Bone marrow (tissue), 2 donors: Measurements from ENCODE around the gene CPLX4.

ENCODE experiments used
- DNase-seq, 2 donors: peaks; one replicate each; lab custom pipeline; 2025; lab: John Stamatoyannopoulos, UW

Gene CPLX4

DNA sequence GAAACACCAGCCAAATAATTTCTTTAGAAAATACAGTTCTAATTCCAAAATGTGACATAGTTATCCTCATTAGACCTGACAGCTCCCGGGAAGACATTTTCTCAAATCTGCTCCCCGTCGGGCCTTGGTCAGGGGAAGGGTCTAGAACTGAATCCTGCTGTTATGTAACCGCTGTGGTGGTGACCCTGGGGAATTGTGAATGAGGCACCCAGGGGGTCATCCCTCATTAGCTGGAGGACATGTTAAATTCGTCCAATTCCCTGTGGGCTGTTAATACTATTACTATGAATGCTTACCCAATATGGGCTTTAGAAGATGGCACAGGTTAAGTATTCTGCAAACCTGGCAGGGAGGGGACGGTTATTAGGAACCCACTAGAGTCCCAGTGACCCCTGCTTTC lies 11.8 kb downstream of the CPLX4 start:
- no peak for DNase-seq

DNA sequence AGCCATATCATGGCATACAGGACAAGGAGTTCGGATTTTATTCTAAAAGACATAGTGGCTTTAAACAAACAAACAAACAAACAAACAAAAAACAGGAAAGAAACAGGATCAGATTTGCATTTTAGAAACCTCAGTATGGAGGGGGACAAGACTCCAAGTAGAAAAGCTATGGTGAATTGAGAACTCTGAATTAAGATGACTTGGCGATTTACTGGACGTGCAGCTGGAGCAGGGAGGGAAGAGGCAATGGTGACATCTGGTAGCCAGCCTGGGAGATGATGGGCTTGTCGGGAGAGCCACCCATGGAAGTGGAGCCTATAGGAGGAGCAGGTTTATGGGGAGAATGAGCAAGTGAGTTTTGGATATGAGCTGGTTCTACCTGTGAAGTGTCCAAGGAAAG lies 13.2 kb downstream of the CPLX4 start:
- no peak for DNase-seq

DNA sequence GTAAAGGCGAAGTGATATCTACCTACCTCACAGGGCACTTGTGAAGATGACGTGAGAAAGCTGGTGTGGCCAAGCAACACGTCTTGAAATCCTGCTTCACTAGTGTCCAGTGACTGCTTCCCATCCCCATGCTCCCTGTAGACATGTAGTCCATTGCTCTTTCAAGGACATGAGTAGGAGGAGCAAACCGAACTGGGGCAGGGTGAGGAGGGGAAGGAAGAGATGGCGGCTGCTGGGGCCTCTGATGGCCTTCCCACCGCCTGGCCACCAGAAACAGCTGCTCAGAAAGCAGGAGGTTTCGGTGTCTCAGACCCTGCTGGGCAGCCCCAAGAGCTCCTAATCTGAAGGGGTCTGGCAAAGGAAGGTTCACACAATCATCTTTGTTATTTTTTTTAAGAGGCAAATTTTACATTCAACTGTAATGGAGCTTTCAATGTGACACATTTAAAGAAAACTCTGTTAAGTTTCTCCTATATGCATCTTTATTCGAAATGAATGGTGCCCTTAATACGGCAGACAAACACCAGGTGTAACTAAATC lies 14.7 kb downstream of the CPLX4 start:
- DNase-seq, result no peak

DNA sequence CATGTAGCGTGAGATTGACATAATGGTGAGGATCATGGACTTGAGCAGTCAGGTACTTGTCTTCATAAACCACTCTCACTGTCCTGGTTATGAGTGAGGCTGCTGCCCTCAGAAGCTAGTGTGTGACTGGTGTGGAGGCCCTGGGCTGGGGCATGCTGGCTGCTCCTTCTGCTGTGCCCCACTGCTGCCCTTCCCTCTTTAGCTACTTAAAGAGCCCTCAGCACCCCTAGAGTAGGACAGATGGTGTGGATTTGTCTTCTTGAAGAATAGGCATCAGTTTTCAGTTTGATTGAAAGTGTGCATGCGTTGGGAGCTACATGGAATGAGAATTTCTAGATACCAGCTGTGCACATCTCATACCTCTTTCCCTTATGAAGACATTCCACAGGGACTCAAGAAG lies 15.4 kb downstream of the CPLX4 start:
- DNase-seq, result no peak

DNA sequence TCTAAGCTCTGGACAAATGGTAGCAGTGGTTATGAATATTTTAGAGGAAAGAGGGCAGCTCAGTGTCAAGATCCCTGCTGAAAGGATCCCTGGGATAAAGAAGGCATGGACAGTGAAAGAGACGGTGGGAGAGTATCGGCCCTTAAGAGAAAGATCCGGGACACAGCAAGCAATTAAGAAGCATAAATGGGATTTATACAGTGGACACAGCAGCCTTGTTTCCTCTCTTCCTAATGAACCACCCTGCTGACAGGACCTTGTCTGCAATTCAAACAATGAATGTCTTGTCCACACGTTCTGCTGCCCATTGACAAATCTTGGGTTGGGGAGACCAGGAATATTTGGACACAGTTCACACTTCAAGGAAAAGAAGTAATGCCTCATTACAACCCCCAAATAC lies 16.5 kb downstream of the CPLX4 start:
- DNase-seq, result no peak

DNA sequence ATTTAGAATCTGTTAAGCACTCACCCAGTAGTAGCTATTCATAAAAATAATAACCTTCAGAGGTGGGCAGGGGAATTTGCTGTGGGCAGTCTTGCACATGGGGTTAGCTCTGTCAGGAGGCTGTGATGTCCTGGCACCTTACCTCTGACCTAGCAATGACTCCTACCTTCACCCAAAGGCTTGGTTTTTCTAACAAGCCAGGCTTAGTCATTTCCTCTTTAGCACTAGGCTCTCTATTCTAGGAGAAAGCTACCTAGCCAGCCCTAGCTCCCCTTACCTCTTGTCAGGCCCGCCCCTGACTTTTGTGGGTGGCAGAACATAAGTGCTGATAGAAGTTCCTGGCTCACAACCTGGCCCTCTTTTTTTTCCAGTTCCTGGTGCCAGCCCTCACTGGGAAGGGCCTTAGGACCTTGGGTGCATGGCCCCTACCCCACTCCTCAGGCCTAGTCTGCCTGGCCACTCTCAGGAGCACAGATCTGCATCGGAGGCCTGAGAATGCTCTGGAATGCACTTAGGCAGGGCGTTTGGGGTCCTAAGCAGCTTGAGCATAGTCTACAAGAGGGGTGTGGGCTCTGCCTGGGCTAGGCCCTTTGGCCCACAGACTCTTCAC lies 17.7 kb downstream of the CPLX4 start:
- no peak for DNase-seq

DNA sequence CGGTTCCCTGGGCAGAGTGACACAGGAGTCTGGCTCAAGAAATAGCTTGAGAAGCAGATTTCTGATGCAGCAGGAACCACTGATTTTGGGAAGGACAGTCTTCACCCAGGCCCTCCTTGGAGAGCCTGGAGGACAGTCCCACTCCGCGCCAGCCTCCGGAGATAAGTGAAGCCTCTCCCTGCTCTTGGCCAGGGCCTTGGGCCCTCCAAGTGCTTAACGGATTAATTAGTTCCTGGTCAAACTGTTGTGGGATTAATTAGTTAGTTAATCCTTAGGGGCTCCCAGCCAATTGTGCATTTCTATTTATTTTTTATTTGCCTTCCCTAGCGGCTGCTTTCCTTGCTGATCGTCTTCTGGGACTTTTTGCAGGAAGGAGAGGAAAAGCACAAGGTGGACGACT lies 19.6 kb downstream of the CPLX4 start:
- DNase-seq, result no peak

DNA sequence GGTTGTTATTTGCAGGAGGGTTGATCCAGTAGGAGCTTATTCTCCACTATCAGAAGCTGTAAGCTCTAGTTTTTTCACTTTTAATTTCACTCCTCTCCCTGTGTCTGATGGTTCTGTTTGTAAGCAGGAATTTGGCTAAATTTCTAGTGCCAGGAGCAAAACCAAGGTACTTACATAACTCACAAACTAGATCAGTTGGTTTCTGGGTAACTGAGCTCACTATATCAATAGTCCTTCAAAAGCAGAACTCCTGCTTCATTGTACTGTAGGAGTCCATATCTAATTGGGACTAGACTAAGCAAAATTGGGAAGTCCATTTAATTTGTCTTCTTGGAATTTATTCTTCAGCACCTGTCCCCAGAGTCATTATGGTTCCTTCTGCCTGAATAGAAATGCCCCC lies 25.1 kb downstream of the CPLX4 start:
- no peak for DNase-seq

DNA sequence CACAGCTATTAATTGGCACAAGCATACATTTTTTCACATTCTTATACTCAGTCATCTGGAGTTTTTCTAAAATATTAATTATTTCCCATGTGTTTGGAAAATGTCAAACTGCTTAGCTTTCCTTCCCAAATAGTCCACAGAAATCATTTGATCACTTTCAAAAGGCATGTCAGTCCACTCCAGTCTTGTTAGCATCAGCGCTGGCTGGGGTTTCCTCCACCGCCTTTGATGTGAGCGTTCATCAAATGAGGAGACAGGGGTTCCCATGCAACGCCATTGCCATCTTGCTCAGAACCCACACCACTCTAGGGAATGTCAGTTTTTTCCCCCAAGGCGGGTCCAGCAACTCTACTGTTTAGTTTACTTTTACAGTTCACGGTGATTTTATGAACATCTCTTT lies 32.1 kb downstream of the CPLX4 start:
- DNase-seq, result no peak

DNA sequence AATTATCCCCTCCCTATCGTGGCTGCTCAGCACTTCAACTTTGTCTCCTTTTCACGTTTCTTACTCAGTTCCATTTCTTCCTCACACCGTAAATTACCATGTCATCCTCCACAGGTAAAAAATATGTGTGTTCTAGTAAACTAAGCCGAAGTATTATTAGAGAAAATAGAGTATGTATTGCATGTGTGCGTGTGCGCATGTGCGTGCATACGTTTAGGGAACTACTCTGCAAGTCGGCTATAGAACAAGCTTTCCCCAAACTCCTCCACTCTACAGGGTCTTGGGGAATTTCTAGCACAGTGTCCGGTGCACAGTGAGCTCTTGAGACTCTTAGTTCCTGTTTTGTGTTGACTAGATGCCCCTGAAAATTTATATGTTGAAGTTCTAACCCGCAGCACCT lies 36.1 kb downstream of the CPLX4 start:
- no peak for DNase-seq

DNA sequence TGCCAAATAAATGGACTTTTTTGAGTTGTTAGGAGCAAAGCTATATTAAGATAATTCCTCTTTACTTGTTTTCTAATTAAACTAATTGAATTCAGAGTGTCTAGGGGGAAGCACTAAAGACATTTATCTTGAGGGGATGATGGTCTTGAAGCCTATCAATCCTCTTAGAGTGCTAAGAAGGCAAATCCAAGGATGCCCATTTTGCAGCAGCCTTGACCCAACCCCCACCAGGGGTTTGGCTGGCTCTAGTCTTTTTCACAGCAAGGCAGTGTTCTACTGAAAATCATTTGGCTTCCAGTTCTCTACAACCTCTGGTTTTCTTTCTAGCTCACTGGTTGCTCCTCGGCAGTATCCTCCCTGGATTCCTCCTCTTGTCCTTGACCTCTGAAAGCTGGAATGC lies 38.7 kb downstream of the CPLX4 start:
- DNase-seq, result no peak

DNA sequence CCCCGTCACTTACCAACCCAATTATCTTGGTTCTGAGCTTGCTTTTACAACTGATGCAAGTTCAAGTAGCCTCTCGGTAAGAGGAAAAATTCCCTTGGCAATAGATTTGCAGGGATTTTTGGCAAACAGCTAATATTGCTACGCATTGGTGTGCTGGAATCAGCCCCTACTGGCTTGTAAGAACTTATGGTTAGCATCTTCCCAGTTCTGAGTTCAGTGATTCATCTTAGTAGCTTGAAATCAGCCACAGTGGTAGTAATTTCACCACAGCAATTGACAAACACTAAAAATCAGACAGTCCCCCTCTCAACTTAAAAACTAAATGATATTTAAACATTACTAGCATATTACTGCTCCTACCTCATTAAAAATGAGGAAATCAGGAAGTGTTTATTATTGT lies 39.3 kb downstream of the CPLX4 start:
- DNase-seq, result no peak

DNA sequence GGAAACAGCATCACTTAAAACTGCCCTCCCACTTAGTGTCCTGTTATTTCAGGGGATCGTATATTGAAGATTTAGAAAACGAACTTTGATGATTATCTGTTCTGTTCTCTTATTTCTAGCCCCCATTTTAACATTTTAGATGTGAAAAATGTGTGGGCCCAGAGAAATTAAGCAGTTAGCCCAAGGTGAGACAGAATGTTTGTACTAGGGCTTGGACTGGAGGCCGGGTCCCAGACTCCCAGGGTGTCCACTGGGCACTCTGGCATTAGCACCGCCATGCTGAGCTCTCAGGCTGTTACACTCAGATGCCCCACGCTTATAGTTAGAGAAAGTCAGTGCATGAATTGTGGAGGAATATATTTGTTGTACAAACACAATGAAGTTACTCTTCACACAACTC lies 39.7 kb downstream of the CPLX4 start:
- no peak for DNase-seq

DNA sequence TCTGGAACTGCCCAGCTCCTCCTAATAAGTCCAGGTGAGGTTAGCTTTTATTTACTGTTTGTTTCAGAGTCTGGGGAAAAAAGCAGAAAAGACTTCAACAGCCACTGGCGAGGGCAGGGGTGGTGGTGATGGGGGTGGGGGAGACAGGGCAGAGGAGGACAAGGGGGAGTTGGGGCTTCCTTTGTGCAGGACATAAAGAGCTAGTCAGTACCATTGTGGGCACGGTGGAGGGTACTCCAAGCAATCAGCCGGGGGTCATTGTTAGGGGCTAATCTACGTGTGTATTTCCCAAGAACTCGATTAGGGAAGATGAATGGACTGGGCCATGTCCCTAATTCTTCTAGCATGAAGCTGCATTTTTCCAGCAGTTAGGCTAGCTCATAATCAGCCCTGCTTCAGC lies 42.4 kb downstream of the CPLX4 start:
- DNase-seq, result no peak

DNA sequence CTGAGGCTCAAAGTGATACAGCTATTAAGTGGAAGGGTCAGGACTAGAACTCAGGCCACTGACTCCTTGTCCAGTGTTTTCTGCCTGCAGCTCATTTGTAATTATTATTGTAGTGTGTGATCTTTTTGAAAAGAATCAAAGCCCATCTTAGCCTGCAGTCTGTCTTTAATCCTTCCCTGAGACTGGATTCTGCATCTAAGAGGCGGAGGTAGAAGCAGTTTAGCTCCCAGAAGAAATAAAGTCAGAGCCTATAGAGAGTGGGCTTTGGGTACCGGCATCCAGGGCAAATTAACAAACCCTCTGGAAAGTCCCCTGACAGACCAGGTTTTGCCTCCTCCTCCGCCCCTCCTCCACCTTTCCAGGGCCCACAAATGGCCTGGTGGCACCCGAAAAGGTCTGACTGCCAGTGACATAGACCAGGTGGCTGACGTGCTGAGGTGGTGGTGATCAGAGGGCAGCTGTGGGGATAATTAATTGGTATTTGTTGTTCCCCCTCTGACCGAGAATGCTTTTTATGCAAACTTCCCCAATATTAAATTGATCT lies 43.0 kb downstream of the CPLX4 start:
- DNase-seq, result no peak

DNA sequence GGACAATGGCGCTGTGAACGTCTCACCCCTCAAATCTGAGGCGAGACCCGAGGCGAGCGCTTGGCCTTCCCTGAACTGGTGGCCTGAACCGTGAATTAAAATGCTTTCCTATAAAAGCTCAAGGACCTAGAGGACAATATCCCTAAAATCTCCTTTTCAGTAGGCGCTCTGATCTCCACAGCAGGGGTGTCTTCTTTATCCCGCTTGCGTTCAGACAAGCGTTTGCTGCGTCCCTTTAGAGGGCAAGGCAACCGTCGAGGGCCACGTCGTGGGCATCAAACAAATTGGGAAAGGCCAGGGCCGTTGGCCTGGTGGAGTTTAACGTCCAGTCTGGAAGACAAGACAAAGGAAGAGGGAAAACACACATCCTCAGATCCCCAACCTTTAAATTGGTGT lies 43.9 kb downstream of the CPLX4 start:
- no peak for DNase-seq

DNA sequence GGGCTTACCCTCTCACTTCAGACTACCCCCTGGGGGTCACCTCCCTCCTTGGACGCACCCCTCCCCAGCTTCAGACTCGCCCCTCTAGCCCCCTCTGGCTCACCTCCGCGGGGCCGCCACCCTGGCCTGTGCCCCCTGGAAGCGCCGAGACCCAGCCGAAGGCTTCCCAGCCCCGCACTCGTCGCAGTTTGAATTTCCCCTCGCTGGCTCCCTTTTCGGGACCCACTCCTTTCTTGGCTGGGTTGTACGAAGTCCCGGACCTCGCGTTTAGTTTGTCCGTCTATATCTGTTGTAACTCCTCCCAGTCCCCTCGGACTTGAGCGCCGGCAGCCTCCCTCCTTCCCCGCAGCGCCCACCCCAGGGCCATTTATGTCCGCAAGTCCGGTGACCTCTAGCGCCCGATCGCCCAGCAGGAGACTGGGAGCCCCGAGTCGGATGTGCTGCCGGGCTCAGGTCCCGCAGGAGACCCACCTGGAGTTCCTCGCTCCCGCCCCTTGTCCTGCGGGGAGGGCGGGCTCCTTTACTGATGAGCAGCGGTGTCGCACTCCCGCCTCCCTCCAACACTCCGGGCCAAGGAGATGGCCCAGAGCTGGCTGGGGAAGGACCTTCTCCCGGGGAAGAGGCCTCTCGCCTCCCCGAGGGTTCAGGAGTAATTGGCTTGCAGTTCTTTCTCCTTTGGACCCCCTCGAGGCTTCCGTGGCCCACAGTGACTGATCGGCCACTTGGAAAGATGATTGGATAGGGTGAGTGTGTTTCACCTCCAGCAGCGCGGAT lies 44.5 kb downstream of the CPLX4 start:
- no peak for DNase-seq

DNA sequence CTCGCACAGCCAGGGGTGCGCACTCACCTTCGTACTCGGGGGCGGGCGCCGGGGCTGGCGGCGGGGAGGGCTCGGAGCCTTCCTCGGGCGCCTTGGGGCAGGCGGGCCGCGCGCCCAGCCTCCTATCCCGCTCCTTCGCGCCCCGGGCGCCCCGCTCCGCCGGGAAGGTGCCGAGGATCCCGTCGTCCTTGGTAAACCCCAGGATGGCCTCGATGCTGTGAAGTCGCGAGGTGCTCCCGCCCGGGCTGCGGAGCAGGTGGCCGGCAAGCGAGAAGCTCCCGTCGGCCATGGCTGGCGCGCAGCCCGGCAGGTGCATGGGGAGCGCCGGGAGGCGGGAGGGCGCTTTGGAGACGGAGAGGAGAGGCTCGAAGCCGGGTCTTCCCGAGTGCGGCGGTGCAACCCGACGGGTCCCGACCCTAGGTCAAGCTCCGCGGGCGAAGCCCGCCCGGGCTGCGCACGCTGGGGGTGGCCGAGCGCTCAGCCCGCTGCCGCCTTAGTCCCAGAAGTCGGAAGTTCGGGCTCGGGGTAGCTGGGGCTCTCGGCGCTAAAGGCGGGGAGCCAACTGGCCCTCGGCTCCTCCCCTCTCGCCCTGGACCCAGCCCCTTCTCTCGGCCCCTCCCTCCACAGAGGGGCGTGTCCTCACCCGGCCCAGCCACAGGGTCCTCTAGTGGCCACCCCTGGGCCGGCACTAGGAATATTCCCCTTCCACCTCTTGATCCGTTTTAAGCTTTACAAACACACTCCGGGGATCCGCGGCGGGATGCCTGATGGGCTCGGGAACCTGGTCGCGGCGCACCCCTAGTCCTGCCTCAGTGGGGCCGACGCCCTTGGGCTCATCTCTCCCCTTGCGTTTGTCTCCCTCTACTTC lies 45.3 kb downstream of the CPLX4 start, which contains the start of gene RAX:
TSS of gene RAX (minus strand) at position 564 of the 868 bp plus-strand sequence. CDS start at position 316, 248 bp downstream.
- no peak for DNase-seq

DNA sequence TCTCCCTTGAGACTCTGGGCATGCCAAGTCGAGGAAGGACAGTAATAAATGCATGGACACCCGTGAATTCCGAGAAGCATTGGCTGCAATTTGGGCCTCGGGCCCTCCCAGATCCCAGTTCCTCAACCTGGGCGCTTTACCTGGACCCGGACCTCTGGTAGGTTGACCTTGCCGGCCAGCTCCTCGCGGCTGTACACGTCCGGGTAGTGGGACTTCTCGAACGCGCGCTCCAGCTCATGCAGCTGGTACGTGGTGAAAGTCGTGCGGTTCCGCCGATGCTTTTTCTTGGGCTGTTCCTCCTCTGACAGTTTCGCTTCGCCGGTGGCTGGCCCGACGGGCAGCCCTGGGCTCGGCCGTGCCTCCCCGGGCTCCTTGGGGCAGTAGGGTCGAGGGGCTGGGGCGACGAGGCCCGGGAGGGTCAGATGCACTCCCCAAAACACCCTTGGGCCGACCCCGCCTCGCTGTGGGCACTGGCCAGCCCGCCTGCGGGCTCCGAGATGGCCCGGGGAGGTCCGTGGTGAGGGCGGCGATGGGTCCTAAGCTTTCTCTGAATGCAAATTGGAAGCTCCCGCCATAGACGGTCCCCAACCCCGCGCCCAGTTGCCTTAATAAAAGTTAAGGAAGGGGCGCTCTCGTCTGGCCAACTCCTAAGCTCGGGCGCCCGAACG lies 46.1 kb downstream of the CPLX4 start:
- DNase-seq, result no peak

DNA sequence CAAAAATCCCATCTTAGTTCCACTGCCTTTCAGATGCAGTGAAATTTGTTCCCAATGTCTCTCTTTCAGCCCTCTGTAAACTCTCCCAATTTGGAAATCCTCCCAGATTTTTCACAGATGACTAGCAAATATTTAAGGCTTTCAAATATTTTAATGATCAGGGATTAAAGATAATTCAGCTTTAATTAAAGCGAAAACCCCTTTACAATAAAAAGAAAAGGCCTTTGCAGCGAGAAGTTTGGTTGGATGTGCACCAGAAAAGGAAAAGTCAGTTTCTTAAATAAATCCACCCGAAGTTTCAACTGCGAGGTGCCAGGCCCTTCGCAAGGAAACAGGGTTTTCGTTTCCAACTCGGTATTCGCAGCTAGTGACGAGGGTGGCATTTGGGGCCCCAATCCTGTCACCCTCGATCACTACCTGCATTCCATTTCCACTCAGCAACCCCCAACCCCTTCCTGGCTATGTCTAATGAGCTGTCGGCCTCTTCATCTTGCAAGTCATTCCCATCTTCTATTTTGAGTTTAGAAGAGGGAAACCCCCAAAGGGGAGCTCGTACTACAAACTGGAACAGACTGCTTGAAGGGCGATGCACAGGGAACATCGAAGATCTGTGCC lies 46.7 kb downstream of the CPLX4 start:
- DNase-seq, result no peak

DNA sequence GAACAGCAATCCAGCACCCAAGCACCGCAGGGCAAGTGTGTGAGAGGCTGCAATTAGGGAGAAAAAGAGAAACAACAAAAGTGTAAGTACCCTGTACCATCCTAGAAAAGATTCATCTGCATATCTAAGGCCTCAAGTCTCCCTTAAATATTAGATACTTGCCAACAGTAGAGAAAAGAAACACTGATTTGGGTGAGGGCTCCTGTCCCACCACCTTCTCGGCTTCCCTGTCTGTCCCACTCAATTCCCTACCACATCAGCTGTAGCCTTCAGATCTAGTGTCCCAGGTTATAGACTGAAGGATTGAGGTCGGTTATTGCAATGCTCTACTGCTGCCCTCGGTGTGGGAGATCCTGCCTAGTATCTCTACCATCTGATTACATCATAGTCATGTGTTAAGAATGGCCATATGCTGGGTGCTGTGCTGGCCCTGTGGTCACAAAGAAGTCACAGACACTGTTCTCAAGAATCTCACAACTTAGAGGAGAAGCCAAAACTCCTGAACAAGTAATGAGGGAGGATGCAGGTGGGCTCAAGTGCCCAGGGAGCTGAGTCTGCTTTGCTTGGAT lies 47.7 kb downstream of the CPLX4 start:
- DNase-seq, result no peak
